Fibroblast of skin of abdomen (primary cell): Measurements from ENCODE around the gene L3MBTL3.

Experiments used
- DNase-seq: peaks from one replicate; pipeline ENCODE4 v3.0.0-alpha.2; 2013

Gene L3MBTL3

DNA sequence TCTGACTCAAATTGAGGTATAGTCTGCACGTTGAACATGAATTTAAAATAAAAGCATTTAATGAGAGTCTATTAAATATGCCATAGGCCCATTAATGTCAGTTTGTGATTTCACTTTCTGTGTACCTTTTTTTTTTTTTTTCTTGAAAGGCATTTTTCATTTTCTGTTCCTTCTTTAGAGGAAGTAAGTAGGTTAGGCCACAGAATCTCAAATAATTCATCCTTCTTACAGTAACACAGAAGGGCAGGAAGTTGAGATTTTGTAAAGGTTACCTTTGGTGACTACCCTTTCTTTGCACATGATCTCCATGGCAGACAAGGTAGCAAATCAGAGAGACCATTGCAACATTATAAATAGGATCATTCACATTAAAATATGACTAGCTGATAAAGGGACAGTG is 9.6 kb downstream of the L3MBTL3 start:
- no peak for DNase-seq

DNA sequence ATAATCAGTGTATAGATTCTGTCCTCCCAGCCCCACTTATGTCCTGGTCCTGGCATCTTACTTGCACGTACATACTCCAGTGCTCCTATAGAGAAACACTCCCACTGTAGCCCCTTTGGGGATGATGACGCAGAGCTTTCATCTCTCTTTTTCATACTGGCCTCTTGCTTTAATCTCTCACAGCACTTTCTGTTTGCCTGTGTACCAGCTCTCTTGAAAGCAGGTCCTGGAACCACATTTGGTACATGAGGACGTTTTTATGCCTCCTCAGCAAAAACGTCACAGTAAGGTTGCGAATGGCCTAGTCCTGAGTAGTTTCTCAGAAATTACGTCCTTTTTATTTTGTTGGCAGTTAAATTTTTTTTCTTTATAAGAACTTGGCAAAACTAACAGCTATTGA is 10.8 kb downstream of the L3MBTL3 start:
- no peak for DNase-seq

DNA sequence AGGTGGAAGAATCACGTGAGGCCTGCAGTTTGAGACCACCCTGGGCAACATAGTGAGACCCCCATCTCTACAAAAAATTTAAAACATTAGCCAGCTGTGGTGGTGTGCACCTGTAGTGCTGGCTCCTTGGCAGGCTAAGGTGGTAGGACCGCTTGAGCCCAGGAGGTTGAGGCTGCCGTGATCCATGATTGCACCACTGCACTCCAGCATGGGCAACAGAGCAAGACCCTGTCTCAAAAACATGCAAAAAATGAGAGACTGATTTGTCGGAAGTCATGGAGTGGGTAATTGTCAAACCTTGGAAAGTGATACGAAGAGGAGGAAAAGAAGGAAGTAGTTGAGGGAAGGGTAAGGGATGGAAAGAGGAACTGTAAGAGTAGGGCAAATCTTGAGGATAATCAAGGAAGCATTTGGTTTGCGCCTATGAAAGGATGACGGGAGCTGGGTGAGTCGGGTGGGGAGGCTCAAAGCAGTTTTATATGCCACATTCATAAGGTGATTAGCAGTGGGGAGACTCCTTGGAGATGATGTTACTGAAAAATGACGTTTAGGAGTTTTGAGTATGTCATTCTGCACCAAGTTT is 14.5 kb downstream of the L3MBTL3 start:
- DNase-seq: no peak

DNA sequence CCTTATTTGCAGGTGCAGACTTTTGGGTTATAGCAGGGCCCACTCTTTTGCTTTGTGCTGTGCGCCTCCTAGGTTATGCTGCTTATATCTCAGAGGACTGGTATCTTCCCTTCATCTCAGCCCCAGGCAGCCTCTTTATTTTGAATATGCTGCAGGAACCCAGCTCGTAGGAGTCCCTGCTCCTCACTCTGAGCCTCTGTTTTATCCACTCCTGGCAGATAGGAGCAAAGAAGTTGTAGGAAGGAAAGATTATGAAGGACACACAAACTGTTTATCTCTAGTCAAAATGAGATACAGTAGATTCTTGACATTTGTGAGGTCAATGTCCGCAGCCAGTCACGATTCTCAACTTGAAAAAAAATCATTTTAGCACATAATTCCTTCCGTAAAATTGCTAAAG is 15.6 kb downstream of the L3MBTL3 start:
- DNase-seq: no peak

DNA sequence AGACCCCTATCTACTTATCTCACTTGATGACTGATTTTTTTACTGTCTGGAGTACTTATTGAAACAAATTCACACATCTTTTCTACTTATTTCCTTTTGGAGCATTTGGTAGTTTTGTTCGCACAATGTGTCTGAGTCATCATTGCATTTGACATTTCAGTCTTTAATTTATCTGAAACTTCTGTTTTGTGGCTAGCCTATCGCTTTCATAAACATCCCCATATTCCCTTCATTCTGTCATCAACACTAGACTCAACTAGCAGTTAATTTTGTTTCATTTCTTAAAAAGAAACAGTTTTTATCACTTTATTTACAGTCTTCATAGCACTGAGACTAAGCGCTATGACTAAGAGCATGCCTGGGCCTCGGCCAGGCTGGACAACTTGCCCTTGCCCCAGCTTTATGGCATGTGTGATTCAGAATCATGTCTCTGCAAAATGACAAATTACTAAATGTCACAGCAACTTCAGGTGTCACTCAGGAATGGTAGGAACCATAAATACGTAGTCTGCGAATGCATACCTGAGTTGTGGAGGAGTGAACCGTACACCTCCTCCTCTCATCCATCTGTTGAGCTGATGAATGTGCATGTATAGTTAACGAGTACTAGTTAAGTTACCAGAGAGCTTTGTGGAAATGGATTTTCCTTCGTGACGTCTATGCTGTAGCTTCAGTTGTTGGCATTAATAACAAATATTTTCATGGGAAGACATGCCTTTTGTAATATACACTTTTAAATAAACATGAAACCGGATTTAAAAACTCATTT is 16.2 kb downstream of the L3MBTL3 start:
- peak; percentile 89 for DNase-seq

DNA sequence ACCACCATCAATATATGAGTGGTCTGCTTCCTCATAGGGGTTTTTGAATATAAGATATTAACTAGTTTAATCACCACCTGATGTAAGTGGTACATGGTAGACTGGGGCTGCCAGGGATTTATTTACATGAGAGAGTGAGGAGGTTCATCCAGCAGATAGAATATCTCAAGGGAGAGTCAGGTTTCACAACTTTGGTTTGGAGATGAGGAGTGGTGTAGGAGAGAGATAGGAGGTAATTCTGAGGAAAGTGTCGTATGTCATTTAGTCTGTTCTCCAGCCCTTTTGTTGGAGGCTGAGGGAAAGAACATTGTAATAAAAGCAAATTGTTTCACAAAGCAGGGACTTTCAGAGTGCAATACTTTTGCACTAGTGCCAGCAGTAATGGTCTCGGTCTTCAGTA is 16.8 kb downstream of the L3MBTL3 start:
- DNase-seq: no peak

DNA sequence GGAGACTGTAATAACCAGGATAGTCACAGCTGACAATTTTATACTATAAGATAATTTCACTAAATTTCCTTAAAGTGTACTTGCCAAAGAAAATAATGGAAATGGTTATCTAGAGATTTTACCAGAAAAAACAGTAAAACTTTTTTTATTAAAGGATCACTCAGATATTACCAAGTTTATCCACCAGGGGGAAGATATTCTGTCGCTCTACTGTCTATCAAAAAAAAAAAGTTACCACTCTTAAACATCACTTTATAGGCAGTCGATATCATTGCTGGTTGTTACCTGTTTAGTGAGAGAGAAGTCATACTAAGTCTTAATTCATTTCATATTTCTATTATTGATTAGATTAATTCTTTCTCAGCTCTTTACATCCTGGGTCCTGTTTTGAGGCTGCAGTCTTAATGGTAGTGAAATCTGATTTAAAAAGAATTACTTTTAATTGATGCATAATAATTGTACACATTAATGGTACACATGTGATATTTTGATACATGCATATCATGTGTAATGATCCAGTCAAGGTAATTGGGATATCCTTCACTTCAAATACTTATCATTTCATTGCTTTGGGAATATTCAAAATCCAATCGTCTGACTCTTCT is 18.9 kb downstream of the L3MBTL3 start:
- DNase-seq: no peak

DNA sequence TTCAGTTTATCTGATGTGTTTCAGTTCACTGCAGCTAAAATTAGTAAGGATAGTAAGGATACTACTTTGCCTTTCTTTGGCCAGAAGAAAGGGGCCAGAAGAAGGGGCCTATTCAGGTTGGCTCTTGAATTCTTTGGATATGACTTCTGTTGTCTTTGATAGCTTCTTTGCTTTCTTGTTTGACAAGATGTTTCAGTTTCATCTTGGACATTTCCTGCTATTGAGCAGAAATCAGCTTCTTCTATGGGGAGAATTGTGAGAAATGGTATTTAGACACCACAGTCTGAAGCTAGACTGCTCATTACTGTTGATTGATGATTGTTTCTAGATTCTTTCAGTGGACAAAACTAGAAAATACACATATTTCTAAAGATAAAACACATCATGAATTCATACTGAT is 23.2 kb downstream of the L3MBTL3 start:
- DNase-seq: no peak

DNA sequence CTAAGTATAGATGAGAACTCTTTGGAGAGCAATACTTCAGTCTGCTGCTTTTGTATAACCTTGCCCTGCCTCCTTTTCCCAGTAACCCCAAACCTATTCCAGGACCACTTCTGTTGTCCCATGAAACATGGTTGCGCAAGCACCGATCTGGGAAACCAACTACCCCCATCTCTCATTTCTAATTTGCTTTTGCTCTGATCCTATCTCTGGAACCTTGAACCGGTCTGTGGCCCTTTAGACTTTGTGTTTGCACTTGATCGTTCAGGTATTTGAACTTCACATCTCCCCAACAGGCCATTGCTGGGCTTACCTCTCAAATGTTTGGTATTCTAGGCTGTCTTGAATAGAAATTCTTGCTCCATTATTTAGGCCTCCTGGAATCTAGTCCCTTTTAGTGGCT is 25.0 kb downstream of the L3MBTL3 start:
- no peak for DNase-seq

DNA sequence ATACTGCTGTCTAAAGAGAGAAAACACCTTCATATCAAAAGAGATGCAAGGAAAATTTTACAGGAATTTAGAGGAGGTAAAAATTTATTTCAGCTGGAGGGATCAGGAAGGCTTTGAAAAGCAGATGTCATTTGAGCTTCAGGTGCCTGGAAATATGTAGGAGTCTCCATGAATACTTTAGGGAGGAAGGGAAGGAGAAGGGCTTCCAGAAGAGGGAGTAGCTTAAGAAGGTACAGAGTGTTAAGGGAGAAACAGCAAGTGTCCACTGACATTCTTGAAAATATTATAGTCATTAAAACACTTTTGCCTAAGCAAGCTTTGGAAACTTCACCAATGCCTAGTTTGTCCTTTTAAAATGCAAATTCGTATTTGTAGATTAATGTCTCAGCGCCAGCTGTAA is 27.2 kb downstream of the L3MBTL3 start:
- DNase-seq: no peak

DNA sequence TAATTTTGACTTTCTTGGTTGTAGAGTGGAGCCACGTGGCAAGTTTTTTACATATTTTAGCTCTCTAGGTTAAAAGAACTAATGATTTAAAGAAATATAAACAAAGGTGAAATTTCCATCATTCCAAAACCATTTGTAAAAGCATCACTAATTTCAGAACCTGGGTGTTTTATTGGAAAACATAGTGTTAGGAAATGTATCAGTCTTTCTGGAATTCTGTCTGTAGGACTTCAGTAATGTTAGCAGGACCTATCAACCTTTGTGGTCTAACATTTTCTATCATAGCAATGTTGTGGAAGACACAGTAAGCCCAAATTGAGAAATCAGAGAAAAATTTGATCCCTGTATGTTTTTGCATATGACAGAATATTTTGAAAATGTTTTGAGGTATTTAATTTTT is 28.3 kb downstream of the L3MBTL3 start:
- peak; percentile 53 for DNase-seq

DNA sequence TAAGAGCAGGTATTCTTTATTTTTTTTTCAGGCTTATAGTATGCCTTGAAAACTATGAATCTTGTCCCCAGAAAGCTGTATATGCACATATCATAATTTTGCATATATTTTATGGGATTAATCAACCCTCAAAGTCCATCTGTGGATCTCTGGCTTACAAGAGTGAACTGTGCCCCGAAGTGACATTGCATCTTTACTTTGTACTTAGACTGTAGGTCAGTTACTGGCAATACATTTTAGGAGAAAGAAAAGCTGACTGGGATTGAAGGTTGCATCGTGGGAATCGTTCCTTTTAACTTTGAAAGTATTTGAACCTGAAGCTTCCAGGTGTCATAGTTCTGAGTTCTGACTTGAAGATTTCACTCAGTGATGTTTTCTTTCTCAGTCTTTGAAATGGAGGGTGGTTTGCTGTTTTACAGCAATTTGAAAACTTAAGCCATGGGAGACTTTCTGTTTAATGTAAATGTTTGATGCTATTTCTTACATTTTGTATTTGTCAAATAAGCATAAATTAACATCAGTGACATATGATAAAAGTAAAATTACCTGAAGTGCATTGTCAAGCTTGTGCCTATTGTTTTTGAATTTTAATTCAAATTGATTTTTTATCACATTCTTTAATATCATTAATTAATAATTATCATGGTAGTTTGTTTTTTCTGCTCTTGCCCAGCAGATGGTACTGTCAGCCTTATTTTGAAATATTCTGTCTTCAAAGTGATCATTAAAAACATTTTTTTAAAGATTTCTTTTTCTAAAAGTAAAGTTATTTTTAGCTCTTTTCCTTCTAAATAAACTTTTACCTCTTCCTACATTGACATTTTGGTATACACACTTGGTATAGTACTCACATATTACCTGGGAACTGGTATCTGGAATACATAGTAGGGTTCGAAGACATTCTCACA is 29.0 kb downstream of the L3MBTL3 start:
- DNase-seq: no peak

DNA sequence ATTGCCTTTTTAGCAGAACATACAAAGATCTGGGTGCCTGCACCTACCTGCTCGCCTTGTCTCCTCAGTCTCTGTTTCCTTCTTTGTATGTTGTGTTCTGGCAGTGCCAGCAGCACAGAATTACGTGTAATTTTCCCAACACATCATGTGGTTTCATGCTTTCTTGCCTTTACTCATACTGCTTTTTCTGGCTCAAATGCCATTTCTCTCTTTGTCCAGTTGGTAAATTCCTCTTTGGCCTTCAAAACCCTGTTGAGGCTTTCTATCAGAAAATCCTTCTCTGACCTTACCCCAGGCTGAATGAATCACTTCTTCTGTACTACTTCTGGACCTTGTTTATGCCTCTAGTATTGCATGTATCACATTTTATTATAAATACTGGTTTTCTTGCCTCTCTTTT is 31.8 kb downstream of the L3MBTL3 start:
- DNase-seq: no peak

DNA sequence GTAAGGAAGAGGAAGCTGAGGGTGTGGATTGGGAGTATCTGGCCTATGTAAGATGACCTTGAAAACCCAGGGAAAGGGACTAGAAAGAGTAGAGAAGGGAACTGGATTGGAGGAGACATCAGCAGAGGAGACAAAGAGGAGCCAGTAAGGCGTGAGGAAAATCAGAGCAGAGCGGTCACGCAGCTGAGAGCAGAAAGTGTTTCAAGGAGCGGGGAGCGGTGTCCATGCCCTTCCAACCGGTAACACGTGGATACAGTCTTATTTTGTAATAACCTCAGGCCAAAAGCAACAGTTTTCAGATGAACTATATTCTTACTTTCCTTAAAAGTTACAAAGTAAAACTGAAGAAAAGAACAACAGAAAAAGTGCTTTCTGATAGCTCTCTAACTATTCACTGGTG is 36.3 kb downstream of the L3MBTL3 start:
- no peak for DNase-seq

DNA sequence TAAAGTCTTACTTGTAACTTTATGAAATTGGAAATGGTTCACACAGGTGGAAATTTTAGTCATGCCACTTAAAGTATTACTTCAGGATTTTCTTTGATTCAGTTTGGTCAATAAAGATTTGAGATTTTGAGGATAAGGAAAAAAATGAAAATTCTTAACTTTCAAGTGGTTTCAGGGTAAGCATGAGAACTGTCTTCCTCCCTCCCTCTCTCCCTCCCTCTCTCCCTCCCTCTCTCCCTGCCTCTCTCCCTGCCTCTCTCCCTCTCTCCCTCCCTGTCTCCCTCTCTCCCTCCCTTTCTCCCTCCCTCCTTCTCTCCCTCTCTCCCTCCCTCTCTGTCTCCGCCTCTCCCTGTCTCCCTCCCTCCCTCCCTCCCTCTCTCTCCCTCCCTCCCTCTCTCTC is 36.9 kb downstream of the L3MBTL3 start:
- DNase-seq: no peak

DNA sequence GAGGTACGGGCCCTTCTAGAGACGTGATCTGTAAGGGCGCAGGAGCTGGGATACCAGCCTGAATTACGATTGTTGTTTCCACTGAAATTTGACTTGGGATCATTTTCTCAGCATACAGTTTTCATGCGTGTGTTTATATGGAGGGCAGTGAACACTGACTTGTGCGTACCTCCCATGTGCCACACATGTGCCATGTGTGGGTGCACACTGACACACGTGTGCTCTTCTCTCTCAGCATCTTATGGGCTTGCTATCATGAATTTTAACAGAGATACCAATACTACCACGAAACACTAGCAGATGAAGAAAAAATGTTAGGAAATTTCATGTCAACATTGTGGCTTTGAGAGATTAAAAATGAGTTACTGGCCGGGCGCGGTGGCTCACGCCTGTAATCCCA is 39.1 kb downstream of the L3MBTL3 start:
- no peak for DNase-seq

DNA sequence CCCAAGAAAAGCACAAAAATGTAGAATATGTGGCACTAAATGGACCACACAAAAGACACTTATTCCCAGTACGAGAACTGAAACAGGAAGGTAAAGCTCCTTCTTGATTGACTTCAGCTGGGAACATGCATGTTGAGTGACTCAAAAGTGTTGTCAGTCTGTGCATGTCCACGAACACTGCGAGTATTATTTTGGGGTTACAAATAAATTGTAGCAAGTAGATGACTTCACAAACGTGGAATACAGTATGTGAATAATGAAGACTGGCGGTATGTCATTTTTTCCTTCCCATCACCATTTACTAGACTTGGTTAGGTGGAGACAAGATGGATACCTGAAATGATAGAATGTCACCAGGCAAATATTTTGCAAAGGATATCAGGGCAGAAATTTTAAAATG is 45.4 kb downstream of the L3MBTL3 start:
- no peak for DNase-seq

DNA sequence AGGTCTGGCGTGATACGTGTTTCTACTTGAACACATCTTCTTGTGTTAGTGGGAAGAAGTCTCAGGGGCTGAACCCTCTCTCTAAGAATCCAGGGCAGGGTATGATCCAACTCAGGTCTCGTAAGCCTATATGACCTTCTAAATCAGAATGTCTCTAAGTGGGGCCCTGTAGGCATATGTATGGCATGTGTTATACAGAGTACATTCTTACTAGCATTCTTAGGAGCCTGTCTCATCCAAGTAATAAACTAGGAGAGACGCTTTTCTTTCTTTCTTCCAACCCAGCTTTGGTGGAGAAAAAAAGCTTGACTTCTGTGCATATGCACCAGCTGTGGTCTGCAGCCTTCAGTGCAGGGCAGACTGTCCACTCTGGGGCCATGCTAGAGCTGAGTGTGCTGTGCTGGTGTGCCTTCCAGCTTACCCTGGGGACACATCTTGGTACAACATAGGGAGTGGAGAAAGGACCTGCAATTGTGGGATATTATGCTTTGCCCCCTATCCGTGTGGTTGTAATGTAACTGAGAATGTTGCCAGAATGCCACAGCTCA is 47.3 kb downstream of the L3MBTL3 start:
- peak; percentile 83 for DNase-seq

DNA sequence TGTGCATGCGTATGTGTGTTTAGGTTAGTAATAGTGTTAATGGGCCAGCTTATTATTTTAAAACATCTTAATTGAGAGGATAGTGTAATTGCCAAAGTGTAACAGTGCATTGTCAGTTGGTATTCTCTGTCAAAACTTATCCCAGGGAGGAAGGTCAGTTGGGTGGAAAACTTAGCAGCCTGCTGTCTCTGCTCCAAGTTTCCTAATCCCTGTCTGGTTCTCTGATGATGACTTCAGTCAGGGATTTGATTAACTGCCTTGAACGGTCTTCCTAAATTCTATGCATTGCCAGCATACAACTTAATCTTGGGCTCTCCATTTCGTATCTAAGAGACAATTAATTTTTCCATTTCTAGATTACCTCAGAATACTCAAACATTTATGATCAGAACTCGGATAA is 51.1 kb downstream of the L3MBTL3 start:
- DNase-seq: peak; percentile 50

DNA sequence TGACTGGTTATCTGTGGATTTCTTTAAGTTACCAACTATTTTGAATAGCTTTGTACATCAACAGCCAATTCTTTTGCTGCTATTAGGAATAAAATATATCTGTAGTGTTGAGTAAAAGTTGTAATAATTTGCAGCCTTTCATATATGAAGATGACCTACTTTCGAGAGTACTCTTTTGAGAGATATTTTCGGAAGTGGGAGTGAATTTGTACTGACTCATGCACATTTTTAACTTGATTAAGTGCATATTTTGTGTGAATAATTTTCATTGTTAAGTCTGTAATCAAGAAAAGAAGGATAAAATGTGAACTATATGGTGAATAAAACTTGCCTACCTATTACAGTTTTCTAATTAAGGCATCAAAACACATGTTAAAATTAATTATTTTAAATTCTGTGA is 51.9 kb downstream of the L3MBTL3 start:
- peak; percentile 51 for DNase-seq

DNA sequence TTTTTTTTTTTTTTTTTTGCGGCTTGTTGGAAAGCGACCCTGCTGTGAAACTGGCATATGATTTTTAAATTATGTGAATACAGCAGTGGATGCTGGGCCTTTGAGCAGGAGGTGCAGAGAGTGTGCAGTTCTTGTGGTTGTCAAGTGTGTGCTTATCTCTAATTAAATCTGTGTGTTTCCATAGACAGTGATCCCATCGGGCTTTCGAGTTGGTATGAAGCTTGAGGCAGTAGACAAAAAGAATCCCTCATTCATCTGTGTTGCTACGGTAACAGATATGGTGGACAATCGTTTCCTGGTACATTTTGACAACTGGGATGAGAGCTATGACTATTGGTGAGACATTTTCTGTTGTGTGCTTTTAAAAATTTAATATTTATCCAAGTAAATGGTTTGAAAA is 52.4 kb downstream of the L3MBTL3 start:
- peak; percentile 21 for DNase-seq

DNA sequence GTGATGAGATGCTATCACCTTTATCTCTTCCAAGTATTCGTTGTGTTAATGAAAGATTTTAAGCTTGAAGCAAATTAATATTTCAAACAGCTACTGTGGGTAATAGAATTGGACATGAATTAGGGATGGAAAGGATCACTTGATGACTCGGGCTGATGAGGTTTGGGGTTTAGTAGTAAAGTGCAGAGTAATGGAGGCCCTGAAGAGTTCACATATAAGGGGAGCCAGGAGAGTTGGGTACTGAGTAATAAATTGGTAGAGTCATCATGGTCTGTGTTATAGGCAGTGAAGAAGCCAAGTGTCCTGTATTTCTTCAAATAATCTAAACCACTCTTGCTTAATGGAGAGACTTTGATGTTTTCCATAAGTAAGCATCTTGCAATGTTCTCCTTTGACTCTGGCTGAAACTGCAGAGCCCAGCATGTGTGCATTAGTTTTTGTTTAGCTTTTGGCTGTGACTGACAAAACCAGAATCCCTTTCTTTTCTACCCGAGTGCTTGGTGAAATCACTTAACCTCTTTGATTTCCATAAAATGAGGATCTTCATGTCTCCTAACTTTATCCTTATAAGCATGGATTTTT is 57.6 kb downstream of the L3MBTL3 start:
- no peak for DNase-seq

DNA sequence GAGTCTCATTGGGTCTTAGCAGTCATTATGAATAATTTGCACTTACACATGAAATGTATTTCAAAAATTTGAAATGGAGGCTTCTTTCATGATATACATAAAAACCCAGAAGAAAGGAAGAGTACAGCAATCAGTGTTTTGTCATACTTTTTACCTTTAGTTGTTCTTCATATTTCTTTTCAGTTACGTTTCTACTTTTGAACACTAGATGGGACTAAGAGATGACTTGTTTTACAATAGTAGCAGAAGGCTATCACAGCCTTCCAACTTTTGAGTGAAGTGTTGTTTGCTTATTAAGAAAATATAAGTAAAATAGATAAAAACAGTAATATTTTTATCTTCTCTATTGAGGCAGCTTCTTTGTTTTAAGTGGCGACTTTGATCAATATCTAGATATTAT is 58.1 kb downstream of the L3MBTL3 start:
- DNase-seq: no peak
